ENCODE measurements around the gene FNBP1L.

Gene FNBP1L

GRCh38 chr1:93447481-93448291 is at the start of gene FNBP1L:
Gene FNBP1L (plus strand): TSS chr1:93448118. CDS start chr1:93448282, 164 bp downstream.
- DNase-seq (ENCODE audit: low read depth in 1 of 2, low spot score in 1 of 2) = peak; percentile 16 to 50

DNA sequence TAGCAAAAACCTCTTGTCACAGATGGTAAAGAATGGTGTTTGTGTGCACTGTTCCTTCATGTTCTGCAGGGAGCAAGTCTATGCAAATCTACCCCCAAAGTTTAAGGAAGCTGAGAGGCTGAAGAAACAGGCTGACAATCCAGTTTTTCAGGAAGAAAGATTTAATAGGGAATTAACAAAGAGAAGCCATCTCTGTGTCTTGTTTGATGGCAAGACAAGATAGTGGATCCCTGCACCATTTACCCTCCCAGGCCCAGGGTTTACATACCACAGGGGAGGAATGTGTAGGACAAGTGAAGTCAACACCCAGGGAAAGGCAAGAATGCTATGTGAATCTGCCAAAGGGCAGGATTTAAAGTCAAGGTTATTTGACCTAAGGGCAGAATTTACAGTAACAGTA is 48.1 kb upstream of the FNBP1L start:
- no peak for DNase-seq (ENCODE audit: low read depth in 1 of 2, low spot score in 1 of 2)

GRCh38 chr1:93408203-93408602 is 39.7 kb upstream of the FNBP1L start:
- DNase-seq (ENCODE audit: low read depth in 1 of 2, low spot score in 1 of 2) = no peak

GRCh38 chr1:93411000-93411399 is 36.9 kb upstream of the FNBP1L start:
- no peak for DNase-seq (ENCODE audit: low read depth in 1 of 2, low spot score in 1 of 2)

GRCh38 chr1:93414749-93415148 is 33.2 kb upstream of the FNBP1L start:
- DNase-seq (ENCODE audit: low read depth in 1 of 2, low spot score in 1 of 2) = no peak

GRCh38 chr1:93415296-93415695 is 32.6 kb upstream of the FNBP1L start:
- DNase-seq (ENCODE audit: low read depth in 1 of 2, low spot score in 1 of 2) = no peak

- DNase-seq (ENCODE audit: low read depth in 1 of 2, low spot score in 1 of 2) = no peak
Observed at GRCh38 chr1:93416183-93416582, 31.7 kb upstream of the FNBP1L start.

GRCh38 chr1:93419344-93419743 is 28.6 kb upstream of the FNBP1L start:
- no peak for DNase-seq (ENCODE audit: low read depth in 1 of 2, low spot score in 1 of 2)

DNA sequence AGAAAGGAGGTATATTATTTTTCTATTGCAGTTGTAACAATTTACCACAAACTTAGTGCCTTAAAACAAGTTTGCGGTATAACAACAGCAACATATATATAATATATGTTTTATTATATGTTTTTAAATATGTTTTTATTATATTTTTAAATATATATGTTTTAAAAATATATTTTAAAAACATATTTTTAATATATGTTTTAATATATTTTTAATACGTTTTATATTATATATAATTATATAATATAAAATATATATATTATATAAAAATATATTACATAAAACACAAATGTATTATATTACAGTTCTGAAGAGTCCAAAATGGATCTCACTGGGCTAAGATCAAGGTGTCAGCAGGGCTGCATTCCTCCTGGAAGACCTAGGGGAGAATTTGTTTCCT is 27.5 kb upstream of the FNBP1L start:
- no peak for DNase-seq (ENCODE audit: low read depth in 1 of 2, low spot score in 1 of 2)

DNA sequence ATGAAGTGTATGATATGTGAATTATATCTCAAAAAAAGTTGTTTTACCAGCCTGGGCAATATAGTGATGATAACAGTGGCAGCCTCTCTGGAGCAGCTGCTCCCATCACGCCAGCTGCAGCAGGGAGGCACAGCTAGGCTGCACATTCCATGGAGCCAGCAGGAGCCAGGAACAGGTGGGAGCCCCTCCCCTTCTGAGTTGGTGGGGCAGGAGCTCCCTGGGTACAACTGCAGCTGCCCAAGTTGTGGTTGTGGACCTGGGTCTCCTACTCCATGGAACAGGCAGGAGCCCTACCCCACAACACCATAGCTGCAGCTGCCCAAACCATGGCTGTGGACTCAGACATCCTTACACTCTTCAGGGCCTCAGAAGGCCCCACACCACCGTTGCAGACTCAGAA is 21.7 kb upstream of the FNBP1L start:
- DNase-seq (ENCODE audit: low read depth in 1 of 2, low spot score in 1 of 2) = no peak

DNA sequence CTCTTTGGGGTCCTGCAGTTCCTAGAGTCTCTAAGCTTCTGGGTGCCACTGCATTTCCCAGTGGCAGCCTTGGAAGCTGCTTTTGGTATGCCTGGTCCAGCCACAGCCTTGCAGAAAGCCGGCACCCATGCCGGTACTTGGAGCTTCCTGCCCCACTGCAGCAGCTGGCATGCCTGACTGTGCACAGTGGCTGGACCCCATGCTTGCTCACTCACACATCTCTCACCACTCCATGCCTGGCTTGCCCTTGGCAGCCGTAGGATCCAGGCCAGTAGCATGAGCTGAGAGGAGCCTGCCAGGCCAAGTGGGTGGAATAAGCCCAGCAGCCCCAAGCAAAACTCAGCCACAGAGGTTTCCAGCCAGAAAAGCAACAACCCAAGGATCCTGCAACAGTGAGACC is 20.3 kb upstream of the FNBP1L start:
- no peak for DNase-seq (ENCODE audit: low read depth in 1 of 2, low spot score in 1 of 2)

GRCh38 chr1:93433407-93433961 is 14.4 kb upstream of the FNBP1L start:
- no peak for DNase-seq (ENCODE audit: low read depth in 1 of 2, low spot score in 1 of 2)

DNA sequence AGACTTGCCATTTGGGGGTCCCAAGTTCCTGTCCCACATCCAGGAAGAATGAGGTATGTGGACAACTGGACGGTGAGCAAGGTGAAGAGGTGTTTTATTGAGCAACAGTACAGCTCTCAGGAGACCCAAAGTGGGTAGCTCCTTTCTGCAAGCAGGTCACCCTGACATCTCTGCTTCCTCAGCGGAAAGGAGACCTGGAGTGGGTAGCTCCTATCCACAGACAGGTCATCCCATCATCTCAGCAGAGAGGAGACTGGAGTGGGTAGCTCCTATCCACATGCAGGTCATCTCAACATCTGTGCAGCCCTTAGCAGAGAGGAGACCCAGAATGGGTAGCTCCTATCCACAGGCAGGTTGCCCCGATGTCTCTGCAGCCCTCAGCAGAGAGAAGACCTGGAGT is 13.8 kb upstream of the FNBP1L start:
- no peak for DNase-seq (ENCODE audit: low read depth in 1 of 2, low spot score in 1 of 2)

DNA sequence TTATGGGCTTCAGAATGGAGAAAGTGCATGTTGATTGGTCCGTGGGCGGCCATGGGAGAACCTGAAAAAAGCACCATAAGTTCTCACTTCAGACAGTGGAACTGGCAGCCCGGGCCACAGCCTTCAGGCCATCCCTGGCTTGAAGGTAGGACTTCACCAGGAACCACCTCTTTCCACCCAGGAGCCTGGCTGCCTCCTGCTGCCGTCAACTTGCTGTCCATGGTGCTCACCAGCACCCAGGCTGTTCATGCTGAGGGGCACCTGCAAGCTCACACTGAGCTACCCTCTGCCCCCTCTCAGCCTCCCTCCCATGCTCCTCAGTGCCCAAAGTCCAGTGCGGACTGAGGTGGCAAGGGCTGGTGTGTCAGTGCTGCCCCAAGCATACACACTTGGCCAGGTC is 12.9 kb upstream of the FNBP1L start:
- no peak for DNase-seq (ENCODE audit: low read depth in 1 of 2, low spot score in 1 of 2)

- DNase-seq (ENCODE audit: low read depth in 1 of 2, low spot score in 1 of 2) = no peak
Observed at GRCh38 chr1:93435443-93435842, 12.5 kb upstream of the FNBP1L start.

DNA sequence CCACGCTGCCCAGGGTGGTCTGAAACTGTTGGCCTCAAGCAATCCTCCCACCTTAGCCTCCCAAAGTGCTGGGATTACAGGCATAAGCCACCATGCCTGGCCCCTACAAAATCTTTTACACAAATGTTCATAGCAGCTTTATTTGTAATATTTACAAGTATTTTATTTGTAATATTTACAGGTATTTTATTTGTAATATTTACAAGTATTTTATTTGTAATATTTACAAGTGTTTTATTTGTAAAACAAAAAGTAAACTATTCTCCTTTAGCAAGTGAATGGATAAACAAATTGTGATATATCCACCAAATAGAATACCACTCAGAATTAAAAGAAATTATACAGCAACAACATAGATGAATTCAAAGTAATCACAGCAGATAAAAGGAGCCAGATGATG is 11.4 kb upstream of the FNBP1L start:
- no peak for DNase-seq (ENCODE audit: low read depth in 1 of 2, low spot score in 1 of 2)

GRCh38 chr1:93437976-93438605 is 9.8 kb upstream of the FNBP1L start:
- DNase-seq (ENCODE audit: low read depth in 1 of 2, low spot score in 1 of 2) = no peak

DNA sequence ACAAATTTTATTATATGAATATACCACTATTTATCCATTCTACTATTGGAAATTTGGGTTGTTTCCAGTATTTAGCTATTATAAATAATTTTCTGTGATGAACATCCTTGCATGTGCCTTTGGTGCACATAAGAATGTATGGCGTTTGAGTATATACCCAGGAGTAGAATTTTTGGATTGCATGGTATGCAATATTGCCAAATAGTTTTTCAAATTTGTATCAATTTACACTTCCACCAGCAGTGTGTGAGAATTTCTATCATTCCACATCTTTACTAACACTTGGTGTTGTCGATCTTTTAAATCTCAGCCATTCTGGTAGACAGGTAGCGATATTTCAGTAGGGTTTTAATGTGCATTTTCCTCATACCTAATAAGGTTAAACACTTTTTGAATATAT is 9.2 kb upstream of the FNBP1L start:
- no peak for DNase-seq (ENCODE audit: low read depth in 1 of 2, low spot score in 1 of 2)

GRCh38 chr1:93440272-93440671 is 7.6 kb upstream of the FNBP1L start:
- no peak for DNase-seq (ENCODE audit: low read depth in 1 of 2, low spot score in 1 of 2)

- no peak for DNase-seq (ENCODE audit: low read depth in 1 of 2, low spot score in 1 of 2)
Observed at GRCh38 chr1:93440706-93441105, 7.2 kb upstream of the FNBP1L start.

- no peak for DNase-seq (ENCODE audit: low read depth in 1 of 2, low spot score in 1 of 2)
Observed at GRCh38 chr1:93441589-93441988, 6.3 kb upstream of the FNBP1L start.

GRCh38 chr1:93442008-93442666 is 5.8 kb upstream of the FNBP1L start:
- DNase-seq (ENCODE audit: low read depth in 1 of 2, low spot score in 1 of 2) = no peak

Data from stimulated activated CD4-positive, alpha-beta T cell treated with anti-CD3 and anti-CD28 coated beads, Interleukin-15, amount 100 ng/mL, for 1 hour (primary cell).